NK-92 (cell line): ENCODE results near the gene ADRA2C.

Source experiments
- DNase-seq: peaks from one replicate; lab custom pipeline; 2025; ENCODE audit not compliant: unreplicated experiment; lab: John Stamatoyannopoulos, UW

ADRA2C gene

DNA sequence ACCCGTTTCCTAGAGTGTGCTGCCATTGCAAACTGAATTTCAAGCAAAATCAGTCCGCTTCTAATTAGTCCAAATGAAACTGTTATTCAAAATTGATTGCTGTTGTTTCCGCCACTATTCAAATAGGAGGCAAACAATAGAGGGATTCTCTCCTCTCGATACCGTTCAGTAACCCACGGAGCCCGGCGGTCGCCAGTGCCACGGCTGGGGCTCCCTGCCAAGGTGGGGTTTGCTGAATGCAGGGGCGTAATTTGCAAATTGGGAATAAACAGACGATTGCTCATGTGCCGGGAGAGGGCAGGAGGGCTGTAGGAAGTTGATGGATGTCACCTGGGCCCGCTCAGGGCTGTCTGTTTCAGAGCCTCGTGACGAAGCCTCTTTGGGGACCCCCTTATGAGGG lies 8.8 kb downstream of the ADRA2C start:
- no peak for DNase-seq

DNA sequence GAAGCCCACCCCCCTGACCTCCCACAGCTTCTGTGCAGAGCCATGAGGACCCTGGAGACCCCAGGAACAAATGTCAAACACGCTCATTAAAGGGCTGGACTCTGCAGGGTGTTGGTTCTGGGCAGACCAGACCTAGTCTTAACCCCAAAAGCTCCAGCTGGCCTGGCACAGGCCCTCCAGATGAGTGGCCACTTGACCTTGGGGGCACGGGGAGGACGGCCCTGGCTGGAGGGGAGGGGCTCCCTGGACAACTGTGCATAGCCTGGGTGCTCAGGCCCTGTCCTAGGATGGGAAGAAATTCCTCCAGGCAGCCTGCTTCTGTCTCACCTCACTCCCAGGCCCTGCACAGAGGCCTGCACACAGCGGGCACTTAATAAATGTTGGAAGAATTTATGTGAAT lies 9.4 kb downstream of the ADRA2C start:
- DNase-seq: no peak

DNA sequence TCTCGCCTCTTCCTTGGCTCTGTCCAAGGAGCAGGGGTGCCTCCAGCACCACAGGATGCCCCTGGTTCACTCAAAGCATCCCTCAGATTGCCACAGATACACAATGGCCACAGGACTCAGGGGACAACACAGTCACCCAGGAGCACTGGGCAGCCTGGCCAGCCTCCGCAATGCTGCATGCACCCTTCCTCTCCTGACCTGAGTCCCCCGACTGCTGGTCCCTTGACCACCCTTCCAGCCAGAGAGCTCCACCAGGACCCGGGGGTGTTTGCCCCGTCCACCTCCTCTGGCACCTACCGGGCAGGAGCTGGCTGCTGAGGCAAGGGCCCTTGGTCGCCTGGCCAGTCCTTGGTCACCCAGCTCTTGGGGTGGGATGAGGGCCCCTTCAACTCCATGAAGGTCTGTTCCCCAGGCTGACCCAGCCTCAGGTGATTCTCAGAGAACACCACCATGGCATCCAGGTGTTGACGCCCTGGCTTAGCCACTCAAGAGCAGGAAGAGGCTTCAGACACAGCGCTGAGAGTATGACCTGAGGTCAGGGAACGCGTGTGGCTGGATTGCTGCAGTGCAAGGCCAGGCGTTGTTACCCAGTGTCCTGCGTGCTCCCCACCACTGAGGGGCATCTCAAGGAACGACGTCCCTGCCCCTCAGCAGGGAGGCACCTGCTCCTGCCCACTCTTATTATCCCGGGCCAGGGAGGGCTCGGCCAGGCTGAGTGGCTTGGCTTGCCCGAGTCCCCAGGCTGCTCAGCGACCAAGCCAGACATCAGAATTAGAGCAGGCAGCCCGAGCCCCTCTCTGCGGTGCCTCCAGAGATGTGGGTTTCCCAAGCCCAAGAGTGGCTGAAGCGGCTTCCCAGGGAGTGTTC lies 10.2 kb downstream of the ADRA2C start:
- no peak for DNase-seq

DNA sequence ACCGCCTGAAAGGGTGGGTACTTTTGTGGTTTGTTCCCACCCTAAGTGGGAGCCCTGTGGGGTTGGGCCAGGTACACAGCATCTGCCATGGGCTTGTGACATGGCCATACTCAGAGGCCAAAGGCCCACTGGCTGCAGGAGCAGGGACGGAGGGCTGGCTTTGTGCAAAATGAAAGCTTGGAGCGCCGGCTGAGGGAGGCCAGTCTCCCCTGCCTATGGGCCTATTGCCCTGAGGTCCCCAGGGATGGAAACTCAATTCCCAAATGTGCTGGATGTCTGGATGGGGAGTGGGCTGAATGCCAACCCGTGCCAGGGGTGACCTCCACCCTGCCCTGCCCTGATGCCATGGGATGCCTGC lies 10.8 kb downstream of the ADRA2C start:
- no peak for DNase-seq

DNA sequence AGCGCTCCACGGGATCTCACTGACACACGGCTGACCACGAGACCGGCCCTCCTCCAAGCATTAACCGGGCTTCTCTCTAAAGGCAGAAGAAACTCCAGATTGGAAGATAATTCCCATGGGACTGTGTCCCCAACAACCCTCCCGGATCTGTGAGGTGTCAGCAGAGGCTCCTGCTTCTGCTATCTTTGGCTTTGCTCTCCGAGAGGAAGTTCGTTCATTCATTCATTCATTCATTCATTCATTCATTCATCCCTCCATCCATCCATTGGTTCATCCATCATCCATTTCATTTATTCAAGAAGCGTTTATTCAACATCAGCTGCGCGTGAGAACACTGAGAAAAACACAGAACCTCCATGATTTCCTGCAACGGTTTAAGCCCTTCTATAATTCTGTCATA lies 11.5 kb downstream of the ADRA2C start:
- no peak for DNase-seq

DNA sequence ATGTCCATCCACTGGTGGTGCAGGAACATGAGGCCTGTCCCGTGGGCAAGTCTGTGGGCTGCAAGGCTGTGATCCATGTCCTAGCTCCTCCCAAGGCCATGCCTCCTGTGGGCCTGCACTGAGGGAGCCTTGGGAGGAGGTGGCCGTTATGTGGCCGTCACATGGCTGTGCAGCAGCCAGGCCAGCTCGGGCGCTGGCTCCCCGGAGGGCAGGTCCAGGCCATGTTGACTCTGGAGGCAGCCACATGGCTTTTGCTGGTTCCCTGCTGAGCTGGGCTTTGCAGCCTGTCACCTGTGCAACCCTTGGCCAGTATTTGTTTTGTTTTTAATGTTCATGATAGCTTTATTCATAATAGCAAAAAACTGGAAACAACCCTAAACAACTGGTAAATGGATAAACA lies 13.3 kb downstream of the ADRA2C start:
- no peak for DNase-seq

DNA sequence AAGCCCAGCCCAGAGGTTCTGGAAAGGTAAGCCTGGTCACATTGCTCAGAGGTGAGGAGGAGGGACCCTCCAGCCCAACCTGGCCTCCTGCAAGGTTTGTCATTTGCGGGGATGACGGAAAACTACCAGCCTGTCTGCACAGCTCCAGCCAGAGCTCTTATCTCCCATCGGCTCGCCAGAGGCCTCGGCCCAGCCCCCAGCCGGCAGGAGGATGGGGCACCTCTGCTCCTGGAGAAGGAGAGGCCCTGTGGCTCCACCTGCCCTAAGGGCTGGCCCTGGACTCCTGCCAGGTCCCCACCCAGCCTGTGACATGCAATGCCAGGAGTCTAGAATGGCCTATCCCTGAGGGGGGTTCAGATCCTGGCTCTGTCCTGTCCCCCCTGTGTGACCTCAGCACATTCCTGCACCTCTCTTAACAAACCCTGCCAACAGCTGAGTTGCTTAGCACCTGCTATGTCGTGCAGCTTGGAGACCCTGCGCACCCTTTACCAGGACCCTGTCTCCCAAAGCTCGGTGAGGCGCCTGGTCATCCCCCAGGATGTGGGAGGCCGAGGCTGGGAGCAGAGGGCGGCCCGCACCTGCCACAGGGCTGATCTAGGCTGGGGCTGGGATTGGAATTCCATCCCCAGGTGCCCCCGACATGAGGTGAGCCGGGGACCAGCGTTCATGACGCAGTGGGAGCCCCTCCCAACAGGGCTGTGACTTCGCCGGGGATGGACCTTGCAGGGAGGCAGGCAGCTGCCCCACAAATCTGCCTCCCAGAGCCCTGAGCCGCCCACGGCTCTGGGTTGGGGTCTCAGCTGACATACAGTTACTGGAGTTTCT lies 14.4 kb downstream of the ADRA2C start:
- no peak for DNase-seq

DNA sequence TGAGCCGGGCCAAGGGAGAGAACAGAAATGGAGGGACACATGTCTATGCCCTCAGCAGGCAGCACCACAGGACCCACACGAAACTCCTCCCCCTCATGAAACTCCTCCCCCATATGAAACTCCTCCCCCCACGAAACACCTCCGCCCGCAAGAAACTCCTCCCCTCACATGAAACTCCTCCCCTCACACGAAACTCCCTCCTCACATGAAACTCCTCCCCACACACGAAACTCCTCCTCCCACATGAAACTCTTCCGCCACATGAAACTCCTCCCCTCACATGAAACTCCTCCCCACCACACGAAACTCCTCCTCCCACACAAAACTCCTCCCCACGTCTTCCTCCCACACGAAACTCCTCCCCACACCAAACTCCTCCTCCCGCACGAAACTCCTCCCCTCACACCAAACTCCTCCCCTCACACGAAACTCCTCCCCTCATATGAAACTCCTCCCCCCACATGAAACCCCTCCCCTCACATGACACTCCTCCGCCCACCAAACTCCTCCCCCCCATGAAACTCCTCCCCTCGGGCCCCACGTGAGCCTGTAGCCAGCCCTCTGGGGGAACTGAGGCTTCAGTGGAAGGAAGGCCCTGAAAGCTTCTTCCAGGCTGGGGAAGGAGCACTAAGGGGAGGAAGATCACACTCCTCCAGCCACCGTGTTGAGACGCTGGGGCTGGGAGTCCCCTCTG lies 15.2 kb downstream of the ADRA2C start:
- DNase-seq: no peak

DNA sequence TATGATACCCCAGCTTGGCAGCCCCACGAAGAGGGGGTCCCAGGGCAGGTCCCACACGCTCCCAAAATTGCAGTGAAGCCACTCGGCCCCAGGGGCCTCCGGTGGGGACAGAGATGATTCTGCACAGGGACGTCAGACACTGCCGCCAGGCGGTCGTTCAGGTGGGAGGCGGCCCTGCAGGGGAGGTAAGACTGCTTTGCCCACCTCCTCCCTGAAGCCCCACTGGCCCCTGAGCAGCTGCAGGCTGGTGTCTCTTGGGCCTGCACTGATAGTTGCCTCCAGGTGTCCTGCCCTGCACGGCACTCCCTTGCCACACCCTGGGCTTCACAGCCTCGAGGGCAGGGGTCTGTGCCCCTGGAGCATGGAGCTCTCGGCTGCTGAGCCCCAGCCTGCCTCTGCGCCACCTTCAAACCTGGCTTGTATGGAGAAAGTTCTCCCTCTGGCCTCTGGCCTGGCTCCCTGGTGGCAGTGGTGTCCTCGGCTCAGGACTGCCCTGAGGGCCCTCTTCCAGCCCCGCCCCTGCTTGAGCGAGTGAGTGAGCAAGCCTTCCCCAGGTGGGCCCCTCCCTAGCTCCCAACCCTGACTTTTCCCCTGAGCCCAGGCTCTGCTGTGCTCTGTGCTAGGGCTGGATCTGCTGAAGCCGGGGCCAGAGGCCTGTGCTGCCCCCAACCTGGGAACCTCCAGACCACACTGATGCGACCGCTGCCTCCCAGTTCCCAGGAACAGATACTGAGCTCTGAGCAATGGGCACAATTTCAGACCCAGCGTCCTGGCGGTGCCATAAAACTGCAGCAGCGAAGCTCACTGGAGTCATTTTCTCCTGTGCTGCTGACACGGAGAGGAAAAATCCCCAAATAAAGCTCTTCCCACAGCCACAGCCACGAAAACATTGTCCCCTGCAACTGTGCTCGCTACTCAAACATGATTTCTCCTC lies 16.1 kb downstream of the ADRA2C start:
- no peak for DNase-seq

DNA sequence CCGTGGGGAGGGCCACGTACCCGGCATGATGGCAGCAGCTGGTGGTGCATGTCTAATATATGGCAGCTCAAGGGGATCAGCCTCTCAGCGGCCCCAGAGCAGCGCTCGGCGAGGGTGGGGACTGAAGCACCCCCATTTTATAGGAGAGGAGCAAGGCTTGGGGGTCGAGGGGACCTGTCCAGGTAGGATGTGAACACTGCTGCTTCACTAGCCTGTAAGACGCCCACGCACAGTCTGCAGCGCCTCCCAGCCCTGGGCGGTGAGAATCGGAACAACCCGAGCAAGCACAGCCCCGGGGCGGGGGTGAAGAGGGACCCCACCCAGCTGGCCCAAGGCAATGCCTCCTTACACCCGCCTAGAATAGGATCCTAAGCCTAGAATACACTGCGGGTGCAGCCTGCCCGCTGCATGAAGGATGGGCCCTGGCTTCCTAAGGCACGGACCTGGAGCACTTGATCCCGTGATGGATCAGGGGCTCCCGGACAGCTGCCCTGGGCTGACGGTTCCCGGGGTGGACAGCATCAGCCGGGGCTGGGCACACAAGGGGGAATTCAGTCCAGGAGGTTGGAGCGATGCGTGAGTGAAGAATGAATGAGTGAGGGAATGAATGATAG lies 17.6 kb downstream of the ADRA2C start:
- no peak for DNase-seq

DNA sequence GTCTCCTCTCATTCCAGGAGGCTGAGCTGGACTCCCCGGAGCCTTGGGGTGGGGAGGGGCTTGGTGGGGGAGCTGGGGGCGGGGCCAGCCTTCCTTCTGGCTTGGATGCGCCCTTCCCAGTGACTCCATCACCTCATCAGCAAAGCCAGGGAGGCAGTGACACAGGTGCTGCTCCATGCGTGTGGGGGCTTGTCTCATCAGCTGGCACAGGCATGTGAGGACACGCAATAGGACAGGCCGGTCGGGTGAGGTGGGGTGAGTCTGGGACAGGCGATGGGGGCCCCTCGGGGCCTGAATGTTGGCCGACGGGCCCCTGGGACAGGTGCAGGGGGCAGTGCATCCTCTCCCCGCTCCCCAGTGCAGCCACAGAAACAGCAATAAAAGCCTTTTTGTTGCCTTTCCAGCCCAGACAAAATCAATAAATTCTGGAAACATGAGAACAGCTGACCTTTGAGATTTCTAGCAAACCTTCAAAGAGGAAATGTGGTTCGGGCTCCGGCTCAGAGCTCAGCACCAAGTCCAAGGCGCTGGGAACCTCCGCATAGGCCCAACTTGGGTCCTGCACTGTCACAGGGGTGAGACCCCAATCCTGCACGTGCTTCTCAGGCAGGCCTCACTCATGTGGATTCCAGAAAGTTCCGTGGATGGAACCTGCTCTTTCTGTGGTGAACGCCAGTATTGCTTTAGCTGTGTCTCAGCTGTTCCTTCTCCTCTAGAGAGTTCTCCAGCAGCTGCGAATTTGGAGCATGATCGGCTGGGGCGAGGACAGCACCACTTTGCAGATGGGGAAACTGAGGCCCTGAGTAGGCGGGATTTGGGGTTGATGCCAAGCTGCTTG lies 18.5 kb downstream of the ADRA2C start:
- DNase-seq: no peak

DNA sequence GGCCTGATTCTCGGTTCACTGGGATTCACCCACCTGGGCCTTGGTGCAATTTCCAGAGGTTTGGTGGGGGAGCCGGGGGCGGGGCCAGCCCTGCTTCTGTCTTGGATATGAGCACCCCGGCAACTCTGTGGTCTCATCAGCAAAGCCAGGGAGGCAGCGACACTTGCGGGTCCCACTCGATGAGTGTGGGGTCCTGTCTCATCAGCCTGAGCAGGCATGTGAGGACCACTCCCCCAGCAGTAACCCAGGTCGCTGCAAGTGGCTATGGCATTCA lies 19.0 kb downstream of the ADRA2C start:
- DNase-seq: no peak

DNA sequence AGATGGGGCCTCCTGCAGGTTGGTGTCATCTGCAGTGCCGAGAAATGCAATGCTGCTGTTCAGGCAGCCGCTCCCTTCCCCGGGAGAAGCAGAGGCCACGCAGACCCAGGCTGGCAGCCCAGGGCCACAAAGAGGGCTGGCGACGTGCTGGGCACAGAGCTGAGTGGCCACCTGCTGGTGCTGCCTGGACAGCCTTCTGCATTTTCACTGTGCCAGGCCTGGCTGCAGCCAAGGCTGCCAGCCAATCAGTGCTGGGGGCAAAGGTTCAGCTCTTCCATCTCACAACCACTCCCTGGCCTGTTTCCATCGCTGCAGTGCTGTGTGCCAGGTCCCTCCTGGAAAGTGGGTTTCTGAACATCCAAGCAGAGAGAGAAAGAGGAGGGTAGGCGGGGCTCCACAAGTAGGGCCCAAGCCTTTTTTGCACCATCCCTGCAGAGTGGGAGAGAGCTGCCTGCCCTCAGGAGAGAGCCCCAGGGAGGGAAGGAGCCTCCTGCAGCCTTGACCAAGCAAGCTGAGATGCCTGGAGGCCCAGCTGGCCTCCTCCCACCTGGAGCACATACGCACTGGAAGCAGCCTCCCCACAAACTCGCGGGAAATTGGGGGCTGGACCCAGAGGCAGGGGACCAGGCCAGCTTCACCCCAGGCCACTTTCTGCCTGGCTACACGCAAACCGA lies 20.1 kb downstream of the ADRA2C start:
- no peak for DNase-seq

DNA sequence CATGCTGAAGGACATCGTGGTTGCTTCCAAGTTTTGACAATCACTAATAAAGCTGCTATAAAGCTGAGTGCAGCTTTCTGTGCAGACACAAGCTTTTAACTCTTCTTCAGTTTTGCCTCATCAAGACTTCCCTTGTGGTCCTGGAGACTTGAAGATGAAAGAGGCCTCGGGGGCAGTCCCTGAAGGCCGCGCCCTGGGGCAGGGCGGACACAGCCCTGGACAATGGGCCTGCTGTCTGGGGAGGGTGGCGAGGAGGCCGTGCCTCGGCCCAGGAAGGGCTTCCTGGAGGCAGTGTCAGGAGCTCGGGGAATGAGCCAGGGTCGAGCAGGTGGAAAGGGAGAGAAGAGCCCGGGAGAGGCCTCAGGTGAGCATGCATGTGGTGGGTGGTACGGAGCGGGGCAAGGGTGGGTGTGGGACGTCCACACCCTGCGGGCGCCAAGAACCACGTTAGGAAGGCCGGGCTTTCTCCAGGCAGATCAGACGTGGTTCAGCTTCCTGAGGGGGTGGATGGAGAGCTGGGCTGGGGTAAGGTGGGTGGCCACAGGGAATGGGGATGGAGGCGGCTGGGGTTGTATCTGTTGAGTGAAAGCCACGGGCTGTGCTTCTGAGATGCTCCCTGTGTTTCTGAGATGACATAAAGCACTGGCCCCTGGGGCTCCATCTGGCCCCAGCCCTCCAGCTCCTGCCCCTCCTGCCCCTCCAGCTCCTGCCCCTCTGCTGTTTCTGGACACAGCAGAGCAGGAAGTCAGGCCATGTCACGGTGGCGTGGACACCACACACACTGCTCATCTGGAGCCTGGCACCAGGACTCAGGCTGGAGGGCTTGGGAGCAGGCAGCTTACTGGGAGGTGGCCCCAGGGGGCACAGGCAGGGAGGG lies 21.5 kb downstream of the ADRA2C start:
- no peak for DNase-seq

DNA sequence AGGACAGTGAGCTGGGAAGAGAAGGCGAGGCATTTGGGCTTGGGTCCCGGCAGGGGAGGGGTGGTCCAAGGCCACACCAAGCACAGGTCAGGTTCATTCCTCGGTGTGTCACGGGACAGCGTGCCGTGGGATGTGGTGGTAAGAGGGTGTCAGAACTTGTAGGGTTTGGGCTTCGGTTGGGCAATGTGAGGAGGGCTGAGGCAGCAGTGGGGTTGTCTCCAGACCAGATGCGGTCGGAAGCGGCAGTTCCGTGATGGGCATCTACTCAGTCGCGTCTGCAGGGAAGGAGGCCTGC lies 22.1 kb downstream of the ADRA2C start:
- DNase-seq: no peak

DNA sequence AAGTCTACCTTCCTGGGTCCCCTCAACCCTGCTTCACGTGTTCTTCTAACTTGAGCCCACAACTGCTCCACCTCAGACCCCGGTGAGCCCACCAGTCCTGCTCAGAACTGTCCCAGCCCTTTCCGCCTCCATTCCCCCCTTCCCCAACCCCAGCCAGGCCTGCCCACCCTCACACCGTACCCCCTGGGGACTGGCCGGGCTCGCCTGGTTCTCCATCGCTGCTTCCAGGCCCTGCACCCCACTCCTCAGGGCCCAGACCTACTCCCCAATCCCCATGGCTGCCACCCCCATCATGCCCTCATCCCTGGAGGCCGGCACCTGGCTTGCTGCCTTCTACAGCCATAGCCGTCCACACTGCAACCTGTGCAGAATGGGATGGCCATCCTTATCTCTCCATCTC lies 23.4 kb downstream of the ADRA2C start:
- DNase-seq: no peak

DNA sequence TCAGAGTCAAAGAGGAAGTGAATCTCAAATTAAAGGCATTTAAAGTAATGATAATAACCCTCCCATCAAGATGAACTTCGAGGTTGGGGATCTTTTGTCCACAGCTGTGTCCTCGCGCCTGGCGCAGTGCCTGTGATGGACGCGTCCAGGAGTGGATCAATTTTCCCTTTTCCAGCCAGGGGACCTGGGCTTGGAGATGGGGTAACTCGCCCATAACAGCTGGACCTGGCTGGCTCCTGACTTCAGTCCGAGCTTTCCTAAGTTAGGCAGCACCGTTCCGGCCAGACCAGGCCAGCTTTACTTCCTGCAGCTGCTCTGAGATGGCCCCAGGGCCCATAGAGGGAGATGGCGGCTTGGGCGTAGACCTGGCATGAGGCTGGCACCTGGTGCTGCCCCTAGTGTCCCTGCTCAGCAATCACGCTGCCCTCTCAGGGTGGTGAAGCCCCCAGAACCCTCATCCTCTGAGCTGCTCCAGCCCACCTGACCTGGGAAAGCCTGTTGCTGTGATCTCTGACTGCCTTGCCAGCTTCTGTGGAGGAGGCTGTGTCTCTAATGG lies 23.9 kb downstream of the ADRA2C start:
- DNase-seq: no peak

DNA sequence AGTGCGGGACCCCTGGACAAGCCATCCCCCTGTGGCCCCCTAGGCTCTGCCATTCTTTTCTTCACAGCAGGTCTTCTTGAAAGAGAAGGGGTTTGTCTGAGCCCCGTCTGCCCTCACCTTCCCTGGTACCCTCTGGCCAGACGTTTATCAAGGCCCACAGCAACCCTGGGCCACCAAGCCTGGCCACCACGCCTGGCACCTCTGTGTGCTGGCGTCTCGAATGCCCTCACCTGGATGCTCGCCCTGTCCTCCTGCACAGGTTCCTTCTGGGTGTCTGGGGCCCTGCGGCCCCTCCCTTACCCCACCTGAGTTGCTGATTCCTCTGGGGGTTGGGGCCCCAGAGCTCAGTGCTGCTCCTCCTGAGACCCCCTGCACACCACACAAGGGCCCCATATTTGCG lies 25.1 kb downstream of the ADRA2C start:
- no peak for DNase-seq
